GM19452 (cell line): ENCODE data around the gene NAMPT.
"Not testable (repeated sequence)": the region's sequence is repeated elsewhere in the genome, so short reads cannot be mapped to it uniquely, and the experiment has no call there.

Experiments used
- ATAC-seq: cut with Tn5 transposase; IDR thresholded peaks from one replicate; pipeline ENCODE4 v1.9.1; 2021; ENCODE audit not compliant: unreplicated experiment

NAMPT gene

DNA sequence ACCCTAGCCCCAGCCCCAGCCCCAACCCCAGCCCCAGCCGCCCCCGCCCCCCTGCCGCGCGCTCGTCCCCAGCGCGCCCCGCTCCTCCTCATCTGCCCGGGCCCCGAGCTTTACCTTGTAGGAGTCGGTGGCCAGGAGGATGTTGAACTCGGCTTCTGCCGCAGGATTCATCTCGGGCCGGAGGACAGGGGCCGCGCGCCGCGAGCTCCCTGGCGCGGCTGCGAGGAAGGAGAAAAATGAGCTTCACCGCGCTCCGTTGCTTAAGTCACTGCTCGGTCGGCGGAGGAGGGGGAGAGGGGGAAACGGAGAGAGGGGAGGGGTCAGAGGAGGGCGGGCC lies at the start of gene NAMPT:
Gene NAMPT (minus strand): TSS at position 270 of the 337 bp plus-strand sequence. CDS start 99 bp downstream, at position 171.
- no peak for ATAC-seq

DNA sequence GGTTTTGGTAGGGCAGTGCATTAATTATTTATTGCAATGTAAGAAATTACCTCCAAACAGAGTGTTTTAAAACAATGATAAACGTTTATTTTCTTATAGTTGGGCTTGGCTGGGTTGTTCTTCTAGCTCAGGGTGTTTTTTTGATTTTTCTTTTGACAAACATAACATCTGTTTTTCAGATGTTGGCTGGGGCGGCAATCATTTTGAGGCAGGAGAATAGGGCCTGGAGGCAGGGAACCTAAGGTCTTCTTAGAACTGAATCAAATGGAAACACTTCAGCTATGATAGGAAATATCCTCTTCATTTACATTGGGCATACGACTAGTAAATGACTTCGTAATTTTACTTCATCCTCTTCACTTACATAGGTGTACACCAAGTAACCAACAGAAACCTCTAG lies 47.4 kb upstream of the NAMPT start:
- no peak for ATAC-seq

DNA sequence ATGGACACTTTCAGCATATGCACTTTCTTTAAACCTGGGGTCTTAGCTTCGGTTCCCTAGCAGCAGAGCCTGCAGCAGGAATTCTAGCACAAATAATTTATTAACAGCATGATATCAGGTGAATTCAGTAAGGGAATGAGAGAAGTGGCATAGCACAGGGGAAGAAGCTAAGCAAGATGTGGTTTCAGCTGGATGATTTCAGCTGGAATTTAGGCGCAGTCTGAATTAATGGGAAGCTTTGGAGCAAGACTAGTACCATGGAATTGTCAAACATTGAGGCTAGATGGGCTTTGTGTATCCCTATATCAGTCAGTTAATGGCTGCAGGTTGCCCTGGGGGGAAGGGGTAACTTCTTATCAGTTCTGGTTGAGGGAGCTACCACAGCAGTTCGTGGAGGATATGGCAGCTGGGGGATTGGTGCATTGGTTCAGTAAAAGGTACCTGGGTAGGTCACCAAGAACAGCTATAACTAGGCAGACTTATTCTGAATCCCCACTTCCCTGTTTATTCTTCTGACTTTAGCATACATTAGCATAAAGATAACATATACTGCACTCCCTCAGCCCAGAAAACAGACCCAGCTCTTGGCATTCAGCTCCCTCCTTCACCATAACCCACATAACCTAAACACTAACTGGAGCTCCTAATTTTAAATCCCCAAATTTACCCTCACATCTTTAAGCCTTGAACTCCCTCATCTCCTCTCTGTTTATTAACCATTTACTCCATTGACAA lies 46.8 kb upstream of the NAMPT start:
- ATAC-seq, result no peak

DNA sequence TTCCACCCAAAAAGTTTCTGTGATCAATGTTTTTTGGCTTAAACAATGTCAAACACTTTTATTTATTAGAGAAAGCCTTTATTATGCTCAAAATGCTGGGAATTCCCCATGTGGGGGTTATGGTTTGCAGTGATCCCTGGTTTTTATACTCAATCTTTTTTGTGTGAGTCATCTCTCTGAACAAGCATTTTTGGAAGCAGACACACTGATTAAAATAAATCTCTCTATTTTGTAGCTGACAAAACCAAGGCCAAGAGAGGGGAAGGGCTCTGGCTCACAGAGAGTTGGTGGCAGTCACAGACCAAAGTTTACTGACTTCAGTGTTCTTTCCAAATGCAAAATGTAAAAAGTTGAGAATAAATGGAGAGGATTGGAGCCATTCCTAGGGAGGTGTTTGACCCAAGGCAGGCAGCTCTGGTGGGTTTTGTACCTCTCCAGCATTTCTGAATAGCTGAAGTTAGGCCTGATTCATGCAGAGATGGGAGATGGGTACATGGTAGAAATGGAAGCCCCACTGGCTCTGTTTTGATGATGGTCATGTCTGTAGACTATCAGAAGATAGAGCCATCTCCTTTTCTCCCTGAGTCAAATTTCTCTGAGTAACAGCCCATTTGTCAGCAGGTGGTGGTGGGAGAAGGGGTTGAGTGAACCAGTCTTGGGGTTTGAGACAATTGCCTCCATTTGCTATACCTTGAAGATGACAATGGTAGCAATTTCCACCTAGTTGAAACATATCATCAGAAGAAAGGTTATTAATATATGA lies 45.4 kb upstream of the NAMPT start:
- no peak for ATAC-seq

DNA sequence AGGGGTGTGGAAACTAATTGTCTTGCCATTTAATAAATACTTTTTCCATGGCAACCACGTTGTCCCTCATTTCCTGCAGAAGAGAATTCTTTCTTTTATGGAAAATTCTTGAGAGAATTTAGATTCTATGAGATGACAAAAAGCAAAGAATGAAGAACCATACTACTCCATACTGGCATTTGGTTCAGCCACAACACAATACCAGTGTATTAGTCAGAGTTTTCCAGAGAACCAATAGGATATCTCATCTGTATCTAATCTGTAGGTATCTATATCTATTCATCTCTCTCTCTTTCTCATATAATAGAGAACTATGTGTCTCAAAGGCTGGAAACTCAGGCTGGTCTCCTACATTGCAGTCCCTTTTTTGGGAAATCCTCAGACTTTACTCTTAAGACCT lies 44.6 kb upstream of the NAMPT start:
- ATAC-seq, result no peak

DNA sequence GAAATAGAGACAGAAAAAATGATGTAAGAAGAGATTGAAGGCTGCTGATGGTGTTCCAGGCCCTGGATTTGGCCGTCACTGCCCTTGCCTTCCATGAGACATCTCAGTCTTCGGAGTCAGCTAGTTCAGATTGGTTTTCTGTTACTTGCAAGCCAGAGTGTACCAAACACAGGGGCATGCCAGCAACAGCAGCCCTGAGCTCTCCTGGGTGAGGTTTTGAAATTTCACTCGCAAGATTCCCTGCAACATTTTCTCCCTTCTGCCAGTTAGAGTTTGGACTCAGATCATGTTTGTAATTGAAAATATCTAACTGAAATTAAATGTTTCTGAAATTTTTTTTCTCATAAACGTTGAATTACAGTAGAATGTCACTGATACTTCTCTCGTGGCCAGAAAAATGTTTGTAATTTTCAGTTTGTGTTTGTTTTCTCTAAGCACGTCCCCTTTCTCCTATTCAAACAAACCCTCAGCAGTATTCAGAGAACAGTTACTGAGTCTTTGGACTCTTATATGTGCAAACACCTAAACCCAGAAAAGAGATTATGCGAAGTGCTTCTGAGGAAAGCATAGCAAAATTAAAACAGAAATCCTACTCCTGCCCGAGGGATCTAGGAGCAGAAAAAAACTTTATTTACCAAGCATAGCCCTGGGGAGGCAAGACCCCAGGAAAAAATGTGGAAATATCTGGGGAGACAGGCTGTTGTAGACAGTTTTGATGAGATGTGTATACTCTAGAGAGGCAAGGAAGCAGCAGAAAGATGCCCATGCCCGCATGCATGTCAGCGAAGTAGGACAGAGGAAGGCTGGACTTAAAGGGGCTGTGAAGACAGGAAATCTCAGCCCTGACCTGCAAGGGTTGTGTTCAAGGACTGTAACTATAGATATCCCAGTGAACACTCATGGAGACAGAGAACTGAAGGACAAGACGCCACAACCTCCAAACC lies 43.0 kb upstream of the NAMPT start:
- no peak for ATAC-seq

DNA sequence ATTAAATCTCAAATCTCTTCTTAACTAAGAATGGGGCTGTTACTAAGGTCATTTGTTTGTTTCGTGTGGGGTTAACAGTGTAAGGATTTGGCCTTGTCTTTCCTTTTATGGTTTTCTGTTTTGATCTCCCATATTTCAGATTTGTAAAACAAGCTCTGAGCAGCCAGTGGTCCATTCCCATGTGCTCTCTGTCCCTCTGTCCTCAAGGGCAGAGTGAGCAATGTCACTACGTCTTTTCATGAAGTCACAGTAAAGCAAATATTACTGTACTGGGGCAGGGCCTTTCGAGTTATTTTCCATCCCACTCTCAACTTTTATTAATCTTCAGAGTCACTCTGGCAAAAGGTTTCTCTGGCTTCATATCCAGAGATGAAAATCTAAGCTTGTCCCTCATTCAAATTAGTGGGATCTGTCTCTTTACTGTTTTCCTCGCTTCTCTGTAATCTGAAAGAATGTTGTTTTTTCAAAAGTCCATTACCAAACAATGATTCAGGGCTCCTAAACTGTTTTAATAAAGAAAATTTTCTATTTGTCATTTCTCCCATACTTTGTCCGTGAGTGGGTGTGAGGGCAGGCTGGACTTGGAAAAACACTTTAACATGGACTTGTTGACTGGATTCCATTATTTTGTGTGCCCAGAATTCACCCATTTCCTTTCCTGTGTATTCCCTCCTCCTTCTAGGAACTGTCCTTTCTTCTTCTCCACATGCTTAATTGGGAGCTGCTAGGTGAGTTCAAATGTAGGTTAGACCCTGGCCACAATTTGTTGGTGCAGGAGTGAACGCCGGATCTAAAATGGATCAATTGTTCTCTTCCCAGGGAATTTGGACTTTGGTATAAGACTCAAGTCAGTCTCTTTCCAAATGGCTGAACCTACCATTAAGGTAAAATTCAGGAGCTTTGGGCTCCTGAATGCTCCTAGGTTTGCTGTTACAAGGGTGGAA lies 42.1 kb upstream of the NAMPT start:
- no peak for ATAC-seq

DNA sequence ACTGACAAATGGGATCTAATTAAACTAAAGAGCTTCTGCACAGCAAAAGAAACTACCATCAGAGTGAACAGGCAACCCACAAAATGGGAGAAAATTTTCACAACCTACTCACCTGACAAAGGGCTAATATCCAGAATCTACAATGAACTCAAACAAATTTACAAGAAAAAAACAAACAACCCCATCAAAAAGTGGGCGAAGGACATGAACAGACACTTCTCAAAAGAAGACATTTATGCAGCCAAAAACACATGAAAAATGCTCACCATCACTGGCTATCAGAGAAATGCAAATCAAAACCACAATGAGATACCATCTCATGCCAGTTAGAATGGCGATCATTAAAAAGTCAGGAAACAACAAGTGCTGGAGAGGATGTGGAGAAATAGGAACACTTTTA lies 39.7 kb upstream of the NAMPT start:
- ATAC-seq, result not testable (repeated sequence)

DNA sequence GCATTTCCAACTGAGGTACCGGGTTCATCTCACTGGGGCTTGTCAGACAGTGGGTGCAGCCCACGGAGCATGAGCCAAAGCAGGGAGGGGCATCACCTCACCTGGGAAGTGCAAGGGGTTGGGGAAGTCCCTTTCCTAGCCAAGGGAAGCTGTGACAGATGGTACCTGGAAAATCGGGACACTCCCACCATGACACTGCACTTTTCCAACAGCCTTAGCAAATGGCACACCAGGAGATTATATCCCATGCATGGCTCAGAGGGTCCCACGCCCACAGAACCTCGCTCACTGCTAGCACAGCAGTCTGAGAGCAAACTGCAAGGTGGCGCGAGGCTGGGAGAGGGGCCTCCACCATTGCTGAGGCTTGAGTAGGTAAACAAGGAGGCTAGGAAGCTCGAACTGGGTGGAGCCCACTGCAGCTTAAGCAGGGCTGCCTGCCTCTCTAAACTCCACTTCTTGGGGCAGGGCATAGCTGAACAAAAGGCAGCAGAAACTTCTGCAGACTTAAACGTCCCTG lies 35.5 kb upstream of the NAMPT start:
- not testable (repeated sequence) for ATAC-seq

DNA sequence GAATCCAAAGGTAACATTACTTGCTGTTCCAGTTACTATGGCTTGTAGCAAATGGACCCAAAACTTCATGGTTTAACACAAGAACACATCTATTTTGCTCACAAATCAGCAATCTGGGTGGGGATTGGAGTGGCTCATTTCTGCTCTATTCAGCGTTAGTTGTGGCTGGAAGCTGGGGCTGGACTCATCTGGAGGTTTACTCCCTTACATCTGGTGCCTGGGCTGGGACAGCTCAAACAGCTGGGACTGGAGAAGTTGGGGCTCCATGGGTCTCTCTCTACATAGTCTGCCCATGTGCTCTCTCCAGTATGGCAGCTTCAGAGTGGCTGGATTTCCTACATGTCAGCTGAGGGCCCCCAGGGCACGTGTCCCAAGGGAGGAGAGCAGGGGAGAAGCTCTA lies 33.7 kb upstream of the NAMPT start:
- ATAC-seq, result no peak

DNA sequence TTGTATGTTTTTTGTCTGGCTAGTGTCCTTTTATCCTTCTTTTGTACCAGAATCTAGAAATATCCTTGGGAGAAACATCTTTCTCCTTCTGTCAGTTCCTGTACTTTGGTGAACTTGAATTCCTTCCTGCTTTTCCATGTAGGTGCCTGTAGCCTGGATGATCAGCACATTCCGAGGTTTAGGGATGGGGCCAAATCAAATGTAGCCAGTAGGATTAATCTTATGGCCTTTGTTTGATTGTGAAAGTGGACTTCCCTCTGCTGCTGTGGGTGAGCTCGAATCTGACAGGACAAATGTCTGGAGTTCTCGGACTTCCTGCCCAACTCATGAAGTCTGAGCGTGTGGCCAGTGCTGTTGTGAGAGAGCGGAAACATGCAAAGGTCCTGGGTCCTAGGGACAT lies 33.2 kb upstream of the NAMPT start:
- no peak for ATAC-seq

DNA sequence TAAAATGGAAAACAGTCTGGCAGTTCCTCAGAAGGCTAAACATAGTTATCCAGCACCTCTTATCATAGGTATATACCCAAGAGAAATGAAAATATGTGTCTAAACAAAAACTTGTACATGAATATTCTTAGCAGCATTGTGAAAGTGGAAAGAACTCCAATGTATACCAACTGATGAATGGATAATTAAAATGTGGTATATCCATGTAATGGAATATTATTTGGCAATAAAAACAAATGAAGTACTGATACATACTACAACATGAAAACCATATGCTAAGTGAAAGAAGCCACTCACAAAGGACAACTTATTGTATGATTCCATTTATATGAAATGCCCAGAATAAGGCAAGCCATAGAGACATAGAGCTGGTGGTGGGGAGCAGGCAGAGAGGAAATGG lies 32.2 kb upstream of the NAMPT start:
- no peak for ATAC-seq

DNA sequence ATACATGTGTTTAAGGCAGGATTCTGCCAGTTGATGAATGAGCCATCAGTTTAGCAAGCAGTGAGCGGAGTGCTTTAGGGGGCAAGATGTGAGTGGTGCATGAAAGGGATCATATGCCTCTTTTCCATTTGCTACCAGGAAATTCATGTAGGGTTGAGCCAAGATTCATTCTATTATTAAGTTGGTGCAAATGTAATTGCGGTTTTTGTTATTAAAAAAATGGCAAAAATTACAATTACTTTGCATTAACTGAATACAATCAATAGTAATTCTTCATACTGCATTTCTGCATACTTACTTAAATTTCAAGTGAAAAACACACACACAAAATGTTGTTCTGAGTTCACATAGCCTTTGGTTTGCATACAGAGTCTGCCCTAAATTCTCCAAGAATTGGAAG lies 30.1 kb upstream of the NAMPT start:
- no peak for ATAC-seq

DNA sequence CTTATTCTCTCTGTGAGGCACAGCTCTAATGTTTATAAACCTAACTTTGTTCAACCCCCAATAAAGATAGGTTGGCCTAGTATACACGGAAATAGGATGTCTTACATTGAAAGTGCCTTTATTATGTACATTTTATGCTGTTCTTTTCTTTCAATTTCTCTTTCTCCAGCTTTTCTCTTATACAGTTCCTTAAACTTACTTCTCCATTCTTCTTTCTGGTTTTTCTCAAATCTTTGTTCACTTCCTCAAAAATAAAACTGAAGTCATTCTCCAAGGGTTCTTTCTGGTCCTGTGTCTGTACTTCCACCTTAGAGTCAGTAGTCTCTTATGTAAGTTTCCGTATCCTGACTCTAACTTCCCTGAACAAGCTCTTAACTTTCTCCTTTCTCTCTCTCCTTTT lies 29.2 kb upstream of the NAMPT start:
- no peak for ATAC-seq

DNA sequence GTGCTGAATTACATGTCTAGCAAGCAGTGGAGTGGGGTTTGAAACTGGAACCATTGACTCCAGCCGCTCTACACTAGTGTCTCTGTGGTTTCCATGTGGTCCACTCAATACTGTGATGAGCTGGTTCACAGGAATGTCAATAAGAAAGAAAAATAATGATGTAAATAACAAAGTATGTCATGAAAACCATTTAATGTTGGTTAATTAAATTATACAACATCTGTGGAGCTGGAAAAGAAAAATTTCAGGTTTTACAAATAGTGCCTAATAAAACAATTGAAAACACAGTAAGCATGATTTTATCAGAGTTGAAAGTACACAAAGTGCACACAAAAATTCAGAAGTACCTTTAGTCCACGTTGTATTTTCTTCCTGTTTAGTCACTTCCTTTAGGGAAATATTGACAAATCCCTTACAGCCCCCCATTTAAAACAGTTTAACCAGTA lies 28.7 kb upstream of the NAMPT start:
- no peak for ATAC-seq

DNA sequence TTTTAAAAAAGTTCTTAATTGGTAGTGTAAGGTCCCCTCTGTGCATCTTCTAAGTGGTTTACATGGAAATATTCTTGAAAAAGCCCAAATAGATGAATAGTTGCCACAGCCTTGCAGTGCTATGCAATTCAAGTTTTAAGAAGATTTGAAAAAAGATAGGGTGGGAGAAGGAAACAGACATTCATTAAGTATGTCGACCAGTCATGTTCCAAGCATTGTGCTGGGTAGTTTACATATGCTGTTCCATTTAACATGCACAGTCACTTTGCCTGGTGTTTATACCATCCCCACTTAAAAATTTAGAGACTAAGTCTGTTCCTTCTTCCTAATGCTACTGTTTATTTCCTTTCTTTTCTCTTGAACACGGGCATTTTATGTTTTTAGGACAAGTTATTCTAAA lies 28.1 kb upstream of the NAMPT start:
- no peak for ATAC-seq

DNA sequence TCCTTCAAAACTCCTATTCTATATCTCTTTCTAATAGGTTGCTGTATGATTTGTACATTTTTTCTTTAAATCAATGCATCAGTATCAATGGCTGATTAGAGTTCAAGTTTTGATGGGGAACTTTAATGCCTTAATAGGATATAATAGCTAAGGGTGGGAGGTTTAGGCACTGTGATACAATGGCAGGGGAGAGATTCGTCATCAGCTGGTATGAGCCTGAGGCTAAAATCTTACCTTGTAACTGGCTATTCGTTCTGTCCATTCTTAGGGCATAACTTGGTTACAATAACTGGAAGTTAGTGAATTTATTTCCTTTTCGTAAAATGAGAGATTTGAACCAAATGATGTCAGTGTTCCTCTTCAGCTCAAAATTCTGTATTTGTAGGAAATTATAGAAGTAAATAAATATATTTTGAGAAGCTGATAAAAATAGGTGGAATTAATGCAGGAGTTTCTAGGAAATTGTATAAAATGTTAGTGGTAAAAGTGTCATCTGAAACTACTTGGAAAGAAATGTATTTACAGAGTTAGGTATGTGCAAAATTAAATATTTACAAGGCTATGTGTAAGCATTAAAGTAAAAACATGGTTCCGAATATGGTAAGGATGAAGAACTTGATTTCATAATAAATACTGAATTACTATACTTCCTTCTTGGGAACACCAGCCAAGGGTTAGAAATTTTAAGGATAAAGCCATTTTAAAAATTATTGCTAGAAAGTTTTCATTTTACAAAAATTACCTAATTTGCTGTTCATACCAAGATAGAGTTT lies 27.5 kb upstream of the NAMPT start:
- ATAC-seq, result no peak

DNA sequence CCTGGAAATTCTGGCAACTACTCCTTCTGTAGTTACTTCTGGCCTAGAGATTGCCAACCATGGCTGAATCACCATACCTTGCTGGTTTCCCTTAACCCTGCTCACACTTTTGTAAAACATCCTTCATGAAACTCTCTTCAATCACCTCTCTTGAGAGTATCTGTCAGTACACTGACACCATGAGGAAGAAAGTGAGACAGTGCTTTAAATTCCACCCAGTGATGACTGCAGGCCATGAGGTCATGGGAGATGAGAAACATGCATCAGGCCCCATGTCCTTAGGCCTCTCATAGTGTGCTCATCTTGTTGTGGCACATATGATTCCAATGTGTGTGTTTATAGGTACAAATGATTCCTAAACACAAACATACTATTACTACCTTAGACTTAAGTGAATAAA lies 24.6 kb upstream of the NAMPT start:
- ATAC-seq, result no peak

DNA sequence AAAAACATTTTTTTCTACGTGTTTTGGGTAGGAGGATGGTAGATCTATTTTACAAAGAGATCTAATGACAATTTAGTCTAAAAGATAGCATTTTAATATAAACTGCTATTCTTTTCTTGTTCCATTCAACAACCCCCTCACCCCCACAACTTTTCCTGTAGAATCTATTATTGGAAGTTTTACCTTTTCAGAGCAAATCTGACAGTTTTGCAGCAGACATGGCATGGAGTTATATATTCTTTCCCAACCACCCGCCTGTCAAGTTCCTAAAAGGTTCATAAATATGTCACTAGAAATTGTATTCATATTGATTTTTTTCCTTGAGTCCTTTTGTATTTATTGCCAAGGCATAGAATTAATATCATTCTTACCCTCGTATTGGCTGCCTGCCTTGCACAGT lies 21.5 kb upstream of the NAMPT start:
- ATAC-seq, result no peak
